GM12878 (cell line): ENCODE measurements around the gene GARIN5B. TPM values are rescaled to one million over a fixed set of nuclear protein-coding genes. Genes with fewer than 3 reads are reported as not detected.

ENCODE experiments used
- ATAC-seq: fragments of 200-7000 bp; cut with Tn5 transposase; 3 replicates; pipeline ENCODE4 v1.9.1; 2020; ENCODE audit warnings: mild to moderate bottlenecking, moderate library complexity
- BruUV-seq: library from RNA; stranded (reverse); fragments of 400-500 nt; replicated peaks from 2 replicates; lab custom pipeline; 2021; lab: Mats Ljungman, UMichigan
- CTCF ChIA-PET: fragments of 300-600 bp; sonication (Branson Sonifier 250); formaldehyde crosslinking; extraction: SDS; loops from one replicate; lab custom pipeline; 2021; ENCODE audit warnings: inconsistent platforms; lab: Yijun Ruan, JAX
- POLR2A ChIA-PET: fragments of 350-600 bp; formaldehyde crosslinking; extraction: SDS; loops from one replicate; lab custom pipeline; 2021; ENCODE audit warnings: inconsistent platforms; lab: Charles Lee
- RAD21 ChIA-PET: fragments of 300-600 bp; sonication (Branson Sonifier 250); formaldehyde crosslinking; loops from one replicate; lab custom pipeline; 2023; ENCODE audit warnings: antibody characterized with exemption; ENCODE audit not compliant: unreplicated experiment; lab: Charles Lee
- SMC1A ChIA-PET: fragments of 300-600 bp; sonication (Branson Sonifier 250); formaldehyde crosslinking; loops from one replicate; lab custom pipeline; 2023; ENCODE audit not compliant: unreplicated experiment, uncharacterized antibody; lab: Charles Lee
- DNase-seq: peaks from one replicate; pipeline ENCODE4 v3.0.0-alpha.2; 2011; ENCODE audit warnings: low read depth, low spot score
- FAIRE-seq: peaks from 3 replicates; lab custom pipeline; 2011; peaks lifted over from hg19 to GRCh38; lab: Jason Lieb, UNC
- H2AFZ ChIP-seq: 2 replicates; pipeline ENCODE4 v1.6.0; 2011; ENCODE audit warnings: low read depth, low read length, control low read depth; ENCODE audit not compliant: control insufficient read depth
- H3K27ac ChIP-seq: 2 replicates; pipeline ENCODE4 v1.5.1; 2011; ENCODE audit warnings: control low read depth; ENCODE audit not compliant: control insufficient read depth, insufficient read depth
- H3K27me3 ChIP-seq, 2 experiments: replicated peaks in 1 of 2; 2 replicates each; pipeline versions ENCODE4 v1.6.0 to v1.6.1; 2011; ENCODE audit warnings: low read length in 1 of 2; ENCODE audit not compliant: control insufficient read depth in 2 of 2, insufficient read depth in 2 of 2
- H3K36me3 ChIP-seq, 2 experiments: 2 replicates each; pipeline ENCODE4 v1.5.1; 2011; ENCODE audit warnings: low read length in 1 of 2; ENCODE audit not compliant: control insufficient read depth in 2 of 2, insufficient read depth in 2 of 2
- H3K4me1 ChIP-seq: 2 replicates; pipeline ENCODE4 v1.6.1; 2011; ENCODE audit warnings: mild to moderate bottlenecking, low read length, moderate library complexity, mixed read lengths; ENCODE audit not compliant: control insufficient read depth, insufficient read depth
- H3K4me2 ChIP-seq: 2 replicates; pipeline ENCODE4 v1.6.0; 2011; ENCODE audit warnings: control low read depth; ENCODE audit not compliant: control insufficient read depth, insufficient read depth
- H3K4me3 ChIP-seq: fragments of 200-600 bp; sonication (generic); 2 replicates; pipeline ENCODE4 v1.5.1; 2016
- H3K79me2 ChIP-seq: 2 replicates; pipeline ENCODE4 v1.6.0; 2011; ENCODE audit warnings: low read length; ENCODE audit not compliant: control insufficient read depth, insufficient read depth
- H3K9ac ChIP-seq: 2 replicates; pipeline ENCODE4 v1.8.0; 2011; ENCODE audit warnings: low read length, control low read depth, mixed read lengths; ENCODE audit not compliant: control insufficient read depth, insufficient read depth
- H3K9me3 ChIP-seq: replicated peaks from 3 replicates; pipeline ENCODE4 v1.5.1; 2011; ENCODE audit warnings: mild to moderate bottlenecking, low read length; ENCODE audit not compliant: control insufficient read depth, insufficient read depth
- H4K20me1 ChIP-seq: 2 replicates; pipeline ENCODE4 v1.6.0; 2011; ENCODE audit not compliant: control insufficient read depth, insufficient read depth
- ATF7 ChIP-seq: fragments of 450-650 bp; IDR thresholded peaks from 2 replicates; pipeline ENCODE4 v1.6.1; 2016; ENCODE audit warnings: low read depth, mild to moderate bottlenecking
- NR2F1 ChIP-seq: fragments of 450-650 bp; conservative IDR thresholded peaks from 2 replicates; pipeline ENCODE4 v1.6.1; 2017; ENCODE audit warnings: mild to moderate bottlenecking
- TAF1 ChIP-seq: IDR thresholded peaks from 2 replicates; pipeline ENCODE4 v1.6.1; 2011; ENCODE audit warnings: mild to moderate bottlenecking, low read depth, low read length, borderline replicate concordance
- WGBS: methylation state at CpG from one replicate; pipeline ENCODE4 v1.1.6; 2016; ENCODE audit warnings: low lambda C conversion rate; ENCODE audit not compliant: insufficient replicate concordance, insufficient coverage; ENCODE audit errors: missing lambda C conversion rate; 5-methylcytosine and 5-hydroxymethylcytosine counted together
- in situ Hi-C: fragments of 300-500 bp; cut with MboI; formaldehyde crosslinking; loops from 9 replicates; pipeline ENCODE4 v1.14.3; 2018; ENCODE audit warnings: mixed read lengths
- intact Hi-C: fragments of 100-400 bp; cut with micrococcal nuclease; formaldehyde crosslinking; loops from one replicate; pipeline ENCODE4 v1.14.2; 2022; ENCODE audit not compliant: unreplicated experiment
- polyA plus RNA-seq, 11 experiments: library from polyadenylated mRNA; depleted of rRNA in 4 of 11; unstranded in 6 of 11; stranded (reverse) in 5 of 11; fragments of >200 nt; fragmentation: Nextera tagmentation in 4 of 11; fragmentation: Illumina TruSeq in 1 of 11; extraction: Ambion mirVana in 4 of 11; extraction: Trizol in 1 of 11; gene quantifications; 1 replicate in 1 of 11; 2 replicates in 10 of 11; pipeline versions ENCODE4 v1.2.1 to v1.2.3, GENCODE V29; 2011 to 2016; ENCODE audit warnings: inconsistent platforms in 2 of 11, missing spikeins in 2 of 11, low read depth in 1 of 11
- total RNA-seq, 4 experiments: library from RNA; depleted of rRNA in 3 of 4; stranded (reverse); fragments of >200 nt in 3 of 4; fragmentation: Illumina TruSeq in 1 of 4; extraction: Trizol in 1 of 4; gene quantifications; 2 replicates each; pipeline versions ENCODE4 v1.2.1 to v1.2.3, GENCODE V29; 2013 to 2021
- TF ChIP-seq, protein P1 (sequence below): fragments of 450-650 bp; formaldehyde crosslinking; IDR thresholded peaks from 2 replicates; pipeline ENCODE4 v1.4.0; 2022; ENCODE audit warnings: mild to moderate bottlenecking, moderate library complexity

The GARIN5B gene
- total and polyA plus RNA-seq, 10 of the 15 experiments (the other 5 are each of a cell fraction or from before 2014, with no cell fraction given), result not detected

- 1% methylated on average over 9 of the region's 9 CpGs for WGBS
- H3K4me3 ChIP-seq, result no peak overlapping the region
- RAD21 ChIA-PET, result interaction anchor here (1.2 kb wide), 1 partner anchor 20 kb away, joined by 4 read pairs; no protein-coding TSS in a partner anchor
- intact Hi-C loops (no loop called here), in situ Hi-C loops (no loop called here)
- H4K20me1 ChIP-seq, result no peaks in the 10 kb centered on the region
- no peaks in the 10 kb centered on the region for H3K4me1 ChIP-seq
- H3K4me2 ChIP-seq, result no peak overlapping the region
- ATAC-seq, result no peak
- no peaks in the 10 kb centered on the region for H3K79me2 ChIP-seq
- POLR2A ChIA-PET, result interaction anchor here (1.1 kb wide), 1 partner anchor 17 kb away, joined by 3 read pairs; no protein-coding TSS in a partner anchor
- H3K36me3 ChIP-seq, result no peaks in the 10 kb centered on the region
- H3K9ac ChIP-seq, result no peak overlapping the region
- H3K9me3 ChIP-seq, result no peaks in the 10 kb centered on the region
- CTCF ChIA-PET, result interaction anchor here (0.7 to 2.7 kb wide), 4 partner anchors 18 to 181 kb away, joined by 3 to 13 read pairs (median 5); partner anchors contain the start of gene KMT5C
- DNase-seq, result no peak
- no TSS peak for BruUV-seq
- SMC1A ChIA-PET, result interaction anchor here (1.2 kb wide), 1 partner anchor 20 kb away, joined by 5 read pairs; no protein-coding TSS in a partner anchor
- H3K27ac ChIP-seq, result no peak overlapping the region
- TF ChIP-seq NR2F1 (no peak), ATF7 (no peak), TAF1 (no peak)
- TF ChIP-seq, protein P1, sequence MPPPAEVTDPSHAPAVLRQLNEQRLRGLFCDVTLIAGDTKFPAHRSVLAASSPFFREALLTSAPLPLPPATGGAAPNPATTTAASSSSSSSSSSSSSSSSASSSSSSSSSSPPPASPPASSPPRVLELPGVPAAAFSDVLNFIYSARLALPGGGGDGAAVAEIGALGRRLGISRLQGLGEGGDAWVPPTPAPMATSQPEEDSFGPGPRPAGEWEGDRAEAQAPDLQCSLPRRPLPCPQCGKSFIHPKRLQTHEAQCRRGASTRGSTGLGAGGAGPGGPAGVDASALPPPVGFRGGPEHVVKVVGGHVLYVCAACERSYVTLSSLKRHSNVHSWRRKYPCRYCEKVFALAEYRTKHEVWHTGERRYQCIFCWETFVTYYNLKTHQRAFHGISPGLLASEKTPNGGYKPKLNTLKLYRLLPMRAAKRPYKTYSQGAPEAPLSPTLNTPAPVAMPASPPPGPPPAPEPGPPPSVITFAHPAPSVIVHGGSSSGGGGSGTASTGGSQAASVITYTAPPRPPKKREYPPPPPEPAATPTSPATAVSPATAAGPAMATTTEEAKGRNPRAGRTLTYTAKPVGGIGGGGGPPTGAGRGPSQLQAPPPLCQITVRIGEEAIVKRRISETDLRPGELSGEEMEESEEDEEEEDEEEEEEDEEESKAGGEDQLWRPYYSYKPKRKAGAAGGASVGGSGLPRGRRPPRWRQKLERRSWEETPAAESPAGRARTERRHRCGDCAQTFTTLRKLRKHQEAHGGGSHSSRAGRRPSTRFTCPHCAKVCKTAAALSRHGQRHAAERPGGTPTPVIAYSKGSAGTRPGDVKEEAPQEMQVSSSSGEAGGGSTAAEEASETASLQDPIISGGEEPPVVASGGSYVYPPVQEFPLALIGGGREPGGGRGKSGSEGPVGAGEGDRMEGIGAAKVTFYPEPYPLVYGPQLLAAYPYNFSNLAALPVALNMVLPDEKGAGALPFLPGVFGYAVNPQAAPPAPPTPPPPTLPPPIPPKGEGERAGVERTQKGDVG (CRISPR knock-in tag), result no peak
- no peak overlapping the region for H2AFZ ChIP-seq
- H3K27me3 ChIP-seq, result no peaks in the 10 kb centered on the region
- no peak for FAIRE-seq
Observed at GRCh38 chr19:55321466-55322137, 41.5 kb downstream of the GARIN5B start.
